DND-41 (cell line): ENCODE measurements around the gene FHIT.

Source experiments
- CTCF ChIP-seq: IDR thresholded peaks from 2 replicates; pipeline ENCODE4 v1.5.1; 2012; ENCODE audit warnings: borderline replicate concordance, low read length, moderate library complexity, mild to moderate bottlenecking; ENCODE audit not compliant: poor library complexity, severe bottlenecking; ENCODE audit errors: extremely low read depth
- EZH2 ChIP-seq: IDR thresholded peaks from 3 replicates; pipeline ENCODE4 v1.6.1; 2012; ENCODE audit warnings: borderline replicate concordance, low read depth, mild to moderate bottlenecking, moderate library complexity, low read length, inconsistent platforms; ENCODE audit not compliant: severe bottlenecking

GRCh38 chr3:60185161-60185560 lies 1066.1 kb downstream of the FHIT start:
- TF ChIP-seq CTCF: no peak
- no peak for TF ChIP-seq EZH2
